Hepatocyte (in vitro differentiated cells): ENCODE data around the gene RTRAF.

Experiments used
- EZH2 ChIP-seq: fragments of 200-600 bp; sonication (generic); IDR thresholded peaks from 2 replicates; pipeline ENCODE4 v1.6.1; 2016; ENCODE audit warnings: antibody characterized with exemption, mild to moderate bottlenecking, borderline replicate concordance
- TF ChIP-seq, protein P1 (sequence below): fragments of 200-600 bp; sonication (generic); IDR thresholded peaks from 2 replicates; pipeline ENCODE4 v1.5.1; 2016; ENCODE audit warnings: antibody characterized with exemption, mild to moderate bottlenecking; ENCODE audit not compliant: poor library complexity

- TF ChIP-seq, protein P1, sequence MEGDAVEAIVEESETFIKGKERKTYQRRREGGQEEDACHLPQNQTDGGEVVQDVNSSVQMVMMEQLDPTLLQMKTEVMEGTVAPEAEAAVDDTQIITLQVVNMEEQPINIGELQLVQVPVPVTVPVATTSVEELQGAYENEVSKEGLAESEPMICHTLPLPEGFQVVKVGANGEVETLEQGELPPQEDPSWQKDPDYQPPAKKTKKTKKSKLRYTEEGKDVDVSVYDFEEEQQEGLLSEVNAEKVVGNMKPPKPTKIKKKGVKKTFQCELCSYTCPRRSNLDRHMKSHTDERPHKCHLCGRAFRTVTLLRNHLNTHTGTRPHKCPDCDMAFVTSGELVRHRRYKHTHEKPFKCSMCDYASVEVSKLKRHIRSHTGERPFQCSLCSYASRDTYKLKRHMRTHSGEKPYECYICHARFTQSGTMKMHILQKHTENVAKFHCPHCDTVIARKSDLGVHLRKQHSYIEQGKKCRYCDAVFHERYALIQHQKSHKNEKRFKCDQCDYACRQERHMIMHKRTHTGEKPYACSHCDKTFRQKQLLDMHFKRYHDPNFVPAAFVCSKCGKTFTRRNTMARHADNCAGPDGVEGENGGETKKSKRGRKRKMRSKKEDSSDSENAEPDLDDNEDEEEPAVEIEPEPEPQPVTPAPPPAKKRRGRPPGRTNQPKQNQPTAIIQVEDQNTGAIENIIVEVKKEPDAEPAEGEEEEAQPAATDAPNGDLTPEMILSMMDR: no peak
- no peak for TF ChIP-seq EZH2
Observed at GRCh38 chr14:52029881-52030280, 40.5 kb downstream of the RTRAF start.
